Fibroblast of skin of left quadriceps (primary cell): ENCODE measurements around the gene CEPT1.

Experiments
- DNase-seq, 2 experiments: peaks; one replicate each; pipeline ENCODE4 v3.0.0-alpha.2; 2013; ENCODE audit warnings: low read depth in 2 of 2

The CEPT1 gene

DNA sequence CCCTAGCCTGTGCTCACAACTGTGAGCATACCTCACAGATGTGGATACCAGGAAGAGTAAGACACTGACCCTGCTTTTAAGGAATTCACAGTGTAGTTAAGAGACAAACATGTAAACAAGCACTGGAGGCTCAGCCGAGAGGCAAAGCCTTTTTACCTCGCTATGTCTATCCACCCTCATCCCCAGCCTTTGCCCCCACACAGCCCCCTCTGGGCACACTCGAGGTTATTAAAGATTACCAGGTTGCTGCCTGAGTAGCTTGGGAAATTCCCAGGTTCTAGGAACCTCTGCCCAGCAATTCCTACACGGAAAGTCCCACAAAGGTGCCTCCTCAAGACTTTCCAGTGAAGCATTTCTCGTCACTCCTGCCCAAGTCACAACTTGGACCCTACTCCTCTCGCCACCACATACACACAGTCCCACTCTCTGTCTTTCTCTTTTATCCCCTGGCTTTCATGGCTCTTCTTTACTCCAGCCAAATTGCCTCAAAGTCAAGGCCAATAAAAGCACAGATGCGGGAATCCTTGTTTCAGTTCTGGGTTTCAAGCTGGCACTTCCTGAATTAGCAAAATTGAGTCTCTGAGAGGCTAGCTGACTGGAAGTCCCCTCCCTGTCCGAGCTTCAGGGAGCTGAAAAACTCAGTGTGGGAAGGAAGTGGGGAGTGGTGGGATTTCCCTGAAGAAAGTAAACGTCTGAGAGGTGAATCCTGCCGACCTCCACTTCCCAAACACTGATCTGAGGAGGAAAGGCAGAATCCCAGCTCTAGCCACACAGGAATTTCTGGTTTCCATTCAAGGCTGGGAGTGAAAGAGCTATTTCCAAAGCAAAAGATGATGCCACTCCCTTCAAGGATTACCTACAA, 52.9 kb downstream of the CEPT1 start:
- no peak for DNase-seq

DNA sequence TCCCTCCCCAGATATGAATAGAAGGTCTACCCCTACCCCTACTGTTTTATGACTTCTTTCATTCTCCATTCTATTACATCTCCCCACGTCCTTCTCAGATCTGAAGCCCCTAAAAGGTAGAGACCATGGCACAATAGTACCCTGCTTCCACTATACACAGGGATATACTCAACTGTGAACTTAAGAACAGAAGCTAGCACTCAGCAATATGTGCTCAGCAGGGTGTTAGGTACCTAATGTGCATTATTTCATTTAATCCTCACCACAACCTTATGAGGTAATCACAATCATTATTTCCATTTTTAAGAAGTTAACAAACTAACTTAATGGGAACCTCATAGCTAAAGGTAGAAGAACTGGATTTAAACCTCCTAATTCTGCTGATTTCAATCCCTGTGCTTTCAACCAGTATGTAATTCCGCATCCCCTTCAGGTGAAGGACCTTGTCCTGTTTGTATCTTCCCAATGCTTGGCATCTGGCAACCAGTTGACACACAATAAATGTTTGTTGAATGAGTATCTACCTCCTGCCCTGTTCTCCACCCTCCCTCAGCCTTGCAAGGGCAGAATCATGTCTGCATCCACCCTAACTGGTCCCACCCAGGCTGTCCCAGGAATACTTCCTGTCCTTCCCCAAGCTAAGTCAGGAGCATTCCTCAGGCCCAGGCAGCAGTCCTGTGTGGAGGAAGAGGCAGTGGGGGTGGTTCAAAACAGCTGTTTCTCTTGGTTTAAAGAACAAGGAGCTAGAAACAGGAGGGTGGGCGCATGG, 53.9 kb downstream of the CEPT1 start:
- no peak for DNase-seq

DNA sequence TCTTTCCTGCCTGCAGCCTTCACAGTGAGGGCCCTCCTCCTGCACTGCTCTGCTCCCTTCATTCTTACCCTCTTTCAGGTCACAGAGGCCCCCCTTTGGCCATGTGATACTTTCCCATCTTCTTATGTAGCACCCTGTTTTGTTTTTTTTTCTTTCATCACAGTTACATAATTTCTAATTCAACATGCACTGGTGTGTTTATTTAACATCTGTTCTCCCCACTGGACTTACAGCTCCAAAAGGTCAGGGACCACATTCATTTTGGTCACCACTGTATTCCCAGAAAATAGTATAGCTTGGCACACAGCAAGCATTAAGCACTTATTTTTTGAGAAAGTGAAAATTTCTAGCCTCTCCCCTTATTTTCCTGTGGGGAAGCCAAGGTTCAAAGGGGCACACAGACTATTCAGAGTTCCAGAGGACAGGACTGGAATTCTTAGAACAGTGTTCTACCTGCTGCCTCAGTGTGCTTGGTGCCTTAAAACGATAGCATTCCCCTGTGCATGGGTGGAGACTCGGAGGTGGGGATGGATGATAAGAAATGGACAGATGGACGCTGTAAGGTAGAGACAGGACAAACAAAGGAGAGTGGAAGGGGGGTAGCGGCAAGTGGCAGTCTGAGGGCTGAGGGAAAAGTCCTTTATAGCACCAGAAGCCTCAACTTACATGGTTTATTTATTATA, 55.1 kb downstream of the CEPT1 start:
- DNase-seq = no peak

DNA sequence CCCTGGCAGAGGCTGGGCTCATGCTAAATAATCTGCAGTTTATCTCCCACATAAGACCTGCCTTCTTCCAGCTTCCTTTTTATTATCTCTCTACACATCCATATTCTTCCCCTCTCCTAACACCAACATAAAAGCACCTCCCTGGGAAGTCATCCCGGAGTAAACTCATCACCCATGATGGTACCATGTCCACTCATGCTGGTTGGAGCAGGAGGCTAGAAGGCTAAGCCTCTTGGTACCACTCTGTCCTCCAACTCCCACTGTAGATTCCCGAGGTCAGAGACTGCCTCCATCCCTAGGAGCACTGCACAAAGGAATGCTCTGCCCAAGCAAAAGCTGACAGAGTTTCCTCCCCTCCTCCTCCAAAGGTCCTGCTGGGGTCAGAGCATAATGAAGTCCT, 56.2 kb downstream of the CEPT1 start:
- DNase-seq = no peak

GRCh38 chr1:111197598-111198284, 57.7 kb downstream of the CEPT1 start:
- DNase-seq = no peak

- no peak for DNase-seq
Measured at GRCh38 chr1:111198836-111199235, 58.8 kb downstream of the CEPT1 start.

DNA sequence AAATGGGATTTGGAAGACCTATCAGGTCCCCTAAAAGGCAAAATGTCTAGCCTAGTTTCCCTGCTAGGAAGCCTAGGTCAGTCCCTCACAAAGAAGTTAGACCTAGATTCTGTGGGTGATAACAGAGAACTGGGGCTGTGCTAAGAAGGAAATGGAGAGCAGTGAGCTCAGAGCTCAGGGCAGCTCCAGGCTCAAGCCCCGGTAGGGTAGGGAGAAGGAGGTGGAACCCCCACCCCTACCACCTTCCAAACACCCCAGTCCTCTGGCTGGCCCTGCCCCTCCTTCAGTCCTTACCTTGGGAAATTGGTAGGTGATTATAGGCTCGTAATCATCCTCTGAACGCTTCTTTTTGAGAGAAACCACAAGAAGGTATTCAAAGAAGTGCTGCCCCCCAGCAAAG, 59.3 kb downstream of the CEPT1 start:
- no peak for DNase-seq

GRCh38 chr1:111199881-111200801, 60.1 kb downstream of the CEPT1 start, which contains the start of gene DENND2D:
TSS of gene DENND2D (minus strand) at chr1:111200646. CDS start at chr1:111200459, 187 bp downstream.
- no peak for DNase-seq

DNA sequence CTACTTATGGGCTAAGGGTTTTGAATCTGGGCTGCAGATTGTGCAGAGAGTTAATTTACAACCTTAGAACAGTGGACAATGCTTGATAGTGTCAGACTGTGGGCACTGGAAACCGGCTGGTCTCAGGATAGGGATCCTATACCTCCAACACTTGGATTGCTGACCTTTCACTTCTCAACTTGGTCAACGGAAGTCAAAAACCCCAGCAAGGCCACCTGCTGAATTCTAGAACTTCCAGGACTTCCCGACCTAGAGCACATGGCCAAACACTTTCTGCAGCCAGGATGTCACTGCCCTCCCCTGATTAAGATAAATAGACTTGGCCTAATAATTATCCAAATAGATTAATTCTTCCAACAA, 60.8 kb downstream of the CEPT1 start:
- DNase-seq = no peak

DNA sequence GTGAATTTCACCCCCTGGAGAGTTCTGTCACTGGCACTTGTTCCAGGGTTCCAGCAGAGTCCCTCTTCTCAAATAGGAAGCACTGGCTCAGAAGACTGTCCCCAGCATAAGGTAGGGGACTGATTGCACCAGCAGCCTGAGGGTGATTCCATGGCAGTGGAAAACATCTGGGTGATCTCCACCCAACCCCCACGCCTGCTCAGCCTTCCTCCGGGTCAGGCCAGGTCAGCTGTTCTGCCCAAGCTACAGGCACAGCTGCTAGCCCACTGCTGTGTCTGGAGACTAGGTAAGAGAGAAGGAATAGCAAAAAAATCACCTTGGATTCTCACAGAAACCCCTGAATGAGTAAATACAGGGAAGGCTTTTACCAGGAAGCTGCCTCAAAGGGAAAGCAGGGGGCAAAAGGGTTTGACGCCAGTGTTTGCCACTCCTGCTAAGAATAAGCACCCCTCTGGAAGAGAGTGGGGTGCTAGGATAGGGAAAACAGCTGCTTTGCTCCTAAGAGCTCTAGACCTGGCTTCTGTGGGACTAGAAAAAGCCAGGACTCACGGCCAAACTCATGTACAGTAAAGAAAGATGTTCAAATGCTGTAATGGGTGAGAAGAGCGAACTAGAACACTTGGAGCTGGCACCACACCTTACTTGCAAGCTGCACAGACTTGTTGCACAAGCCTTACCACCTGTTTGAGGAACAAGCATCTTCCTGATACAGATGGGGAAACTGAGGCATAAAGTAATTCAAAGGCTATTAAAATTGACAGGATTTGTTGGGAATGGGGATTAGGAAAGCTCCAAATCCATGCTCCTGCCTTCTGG, 61.5 kb downstream of the CEPT1 start:
- no peak for DNase-seq

GRCh38 chr1:111202366-111202706, 62.3 kb downstream of the CEPT1 start:
- no peak for DNase-seq

GRCh38 chr1:111202707-111203623, 62.9 kb downstream of the CEPT1 start:
- no peak for DNase-seq

DNA sequence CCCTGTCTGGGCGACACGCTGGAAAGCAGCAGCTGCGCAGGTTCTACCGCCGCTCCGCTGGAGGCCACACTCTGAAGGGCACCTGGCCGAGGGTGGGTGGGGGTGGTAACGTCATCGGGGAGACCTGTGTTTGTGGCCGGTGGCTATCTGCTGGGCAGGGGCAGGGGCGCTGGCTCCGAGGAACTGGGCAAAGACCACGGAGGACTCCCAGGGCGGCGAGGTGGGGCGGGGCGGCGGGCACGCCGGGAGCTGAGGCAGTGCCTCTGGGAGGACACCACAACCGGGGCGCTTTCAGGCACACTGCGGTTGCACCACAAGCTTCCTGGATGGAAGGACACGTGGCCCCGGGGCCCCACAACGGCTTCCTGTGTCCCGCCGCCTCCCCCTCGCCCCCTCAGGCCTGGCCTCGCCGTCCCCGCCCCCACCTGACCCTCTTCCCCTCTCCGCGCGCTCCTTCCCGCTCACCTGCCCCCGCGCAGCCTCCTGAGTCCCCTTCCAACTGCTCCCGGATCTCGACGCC, 63.7 kb downstream of the CEPT1 start:
- no peak for DNase-seq

DNA sequence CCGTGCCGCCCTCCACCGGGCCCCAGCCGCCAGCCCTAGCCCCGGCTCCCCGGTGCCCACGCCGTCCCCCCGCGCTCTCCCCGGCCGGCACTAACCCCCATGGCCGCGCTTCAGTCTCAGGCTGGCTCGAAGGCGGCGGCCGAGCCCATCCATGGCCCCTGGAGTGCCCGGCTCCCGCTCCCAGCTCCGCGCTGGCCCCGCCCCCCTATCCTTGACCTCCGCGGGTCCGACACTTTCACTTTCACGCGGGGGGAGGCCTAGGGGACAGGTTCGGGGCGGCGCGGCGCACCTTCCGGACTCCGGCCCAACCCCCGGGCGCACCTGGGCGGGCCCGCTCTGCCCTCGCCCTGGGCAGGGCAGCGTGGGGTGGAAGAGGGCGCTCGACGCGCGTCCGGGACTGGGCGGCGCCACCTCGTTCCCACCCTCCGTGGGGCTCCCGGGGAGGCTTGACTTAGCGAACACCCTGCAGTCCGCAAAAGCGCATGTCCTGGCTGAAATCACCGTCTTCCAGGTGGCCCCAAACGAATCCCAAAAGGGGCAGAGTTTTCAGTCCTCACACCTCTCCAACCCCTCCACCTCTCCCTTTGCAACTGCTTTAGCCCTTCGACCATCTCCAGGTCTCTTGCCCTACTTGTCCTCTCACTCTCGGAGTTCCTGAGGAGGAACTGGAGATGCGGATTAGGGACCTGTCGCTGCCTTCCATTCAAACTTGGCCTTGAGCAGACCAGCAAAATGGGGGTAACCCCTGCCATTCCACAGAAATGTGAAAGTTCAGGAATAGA, 64.4 kb downstream of the CEPT1 start:
- no peak for DNase-seq

- no peak for DNase-seq
Measured at GRCh38 chr1:111204983-111205713, 65.1 kb downstream of the CEPT1 start.

DNA sequence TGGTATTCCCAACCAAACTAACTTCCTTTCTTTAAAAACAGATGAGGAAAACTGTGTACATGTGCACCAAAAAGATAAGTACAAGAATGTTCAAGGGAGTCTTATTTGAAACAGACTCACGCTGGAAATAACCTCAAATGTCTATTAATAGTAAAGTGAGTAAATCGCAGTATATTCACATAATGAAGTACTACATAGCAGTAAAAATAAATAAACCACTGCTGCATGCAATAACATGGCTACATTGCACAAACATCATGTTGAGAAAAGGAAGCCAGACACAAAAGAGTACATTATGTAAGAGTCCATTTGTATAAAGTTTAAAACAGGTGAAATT, 65.7 kb downstream of the CEPT1 start:
- no peak for DNase-seq

GRCh38 chr1:111208921-111209320, 68.9 kb downstream of the CEPT1 start:
- no peak for DNase-seq
